ENCODE data around the gene SMAD9. TPM values are rescaled to one million over a fixed set of nuclear protein-coding genes. Genes with fewer than 3 reads are reported as not detected.

SMAD9 gene
- total RNA-seq, 1 experiment from 2014 or later = 1.1 TPM

DNA sequence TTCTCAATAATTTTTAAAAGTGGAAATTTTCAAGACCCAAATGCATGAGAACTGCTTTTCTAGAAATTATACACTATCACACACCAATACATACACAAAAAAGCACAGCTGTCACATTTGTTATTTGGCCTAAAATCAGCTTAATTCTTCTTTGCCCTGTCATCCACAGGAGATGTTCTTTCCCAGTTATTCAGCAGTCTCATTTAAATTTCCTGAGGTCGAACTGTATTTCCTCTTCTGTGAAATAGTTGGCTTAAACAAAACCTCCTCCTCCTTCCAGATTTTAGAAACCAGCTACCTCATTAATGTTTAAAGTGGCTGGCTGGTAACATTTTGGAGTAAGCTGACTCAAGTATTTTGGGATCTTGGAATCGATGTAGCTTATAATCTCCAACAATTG, 39.1 kb downstream of the SMAD9 start:
- no peak overlapping the region for H3K9ac ChIP-seq (ENCODE audit: extremely low read depth, insufficient read length, low read length)
- no peak overlapping the region for H2BK15ac ChIP-seq (ENCODE audit: low read depth, low read length)
- H2BK20ac ChIP-seq (ENCODE audit: low read depth, low read length, poor library complexity, severe bottlenecking) = no peak overlapping the region
- H3K79me2 ChIP-seq (ENCODE audit: insufficient read depth, low read length) = no peaks in the 10 kb centered on the region
- no peak overlapping the region for H4K91ac ChIP-seq (ENCODE audit: insufficient read length, low read depth, low read length)
- Mint-ChIP-seq H3K27ac (no peak overlapping the region), H3K4me1 (peaks cover 11 to 12% of the 10 kb centered on the region in 2 experiments), H3K9me3 (no peaks in the 10 kb centered on the region), H3K36me3 (ENCODE audit: insufficient read depth in 1 of 3, low read depth in 3 of 3) (no peaks in the 10 kb centered on the region), H3K4me3 (no peak overlapping the region), H3K27me3 (ENCODE audit: low read depth) (no peaks in the 10 kb centered on the region; the same call in 1 of the 2 replicates)
- H3K4me2 ChIP-seq (ENCODE audit: insufficient read depth, insufficient read length, low read length) = no peak overlapping the region
- no peak overlapping the region for H2BK12ac ChIP-seq (ENCODE audit: insufficient read length, low read depth, low read length)
- no peak overlapping the region for H3K56ac ChIP-seq (ENCODE audit: insufficient read length, low read depth, low read length)
- H2AK5ac ChIP-seq (ENCODE audit: insufficient read length, low read length) = no peak overlapping the region
- no peaks in the 10 kb centered on the region for H3K23me2 ChIP-seq (ENCODE audit: insufficient read length, low read depth, low read length, poor library complexity, severe bottlenecking)
- H3K27me3 ChIP-seq (ENCODE audit: insufficient read depth, low read length) = no peaks in the 10 kb centered on the region
- H3K9me3 ChIP-seq (ENCODE audit: control insufficient read depth, low read depth, low read length) = no peaks in the 10 kb centered on the region
- TF ChIP-seq, protein P1, sequence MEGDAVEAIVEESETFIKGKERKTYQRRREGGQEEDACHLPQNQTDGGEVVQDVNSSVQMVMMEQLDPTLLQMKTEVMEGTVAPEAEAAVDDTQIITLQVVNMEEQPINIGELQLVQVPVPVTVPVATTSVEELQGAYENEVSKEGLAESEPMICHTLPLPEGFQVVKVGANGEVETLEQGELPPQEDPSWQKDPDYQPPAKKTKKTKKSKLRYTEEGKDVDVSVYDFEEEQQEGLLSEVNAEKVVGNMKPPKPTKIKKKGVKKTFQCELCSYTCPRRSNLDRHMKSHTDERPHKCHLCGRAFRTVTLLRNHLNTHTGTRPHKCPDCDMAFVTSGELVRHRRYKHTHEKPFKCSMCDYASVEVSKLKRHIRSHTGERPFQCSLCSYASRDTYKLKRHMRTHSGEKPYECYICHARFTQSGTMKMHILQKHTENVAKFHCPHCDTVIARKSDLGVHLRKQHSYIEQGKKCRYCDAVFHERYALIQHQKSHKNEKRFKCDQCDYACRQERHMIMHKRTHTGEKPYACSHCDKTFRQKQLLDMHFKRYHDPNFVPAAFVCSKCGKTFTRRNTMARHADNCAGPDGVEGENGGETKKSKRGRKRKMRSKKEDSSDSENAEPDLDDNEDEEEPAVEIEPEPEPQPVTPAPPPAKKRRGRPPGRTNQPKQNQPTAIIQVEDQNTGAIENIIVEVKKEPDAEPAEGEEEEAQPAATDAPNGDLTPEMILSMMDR (conservative IDR thresholded peaks at IDR 0.05) = no peak
- H2BK120ac ChIP-seq (ENCODE audit: low read depth, low read length, poor library complexity, severe bottlenecking) = no peak overlapping the region
- no peak overlapping the region for H3K4ac ChIP-seq (ENCODE audit: low read depth, low read length)
- DNase-seq = no peak
- WGBS (ENCODE audit: extremely low coverage, insufficient read length, low lambda C conversion rate) = no CpG with 5 or more reads among the region's 2 CpGs
- no peak overlapping the region for H4K8ac ChIP-seq (replicated peaks; ENCODE audit: insufficient read length, low read depth, low read length)
- no peak overlapping the region for H3K14ac ChIP-seq (ENCODE audit: insufficient read depth, low read length)
- H2AFZ ChIP-seq (ENCODE audit: low read length) = no peak overlapping the region
- no peaks in the 10 kb centered on the region for H4K20me1 ChIP-seq (ENCODE audit: control insufficient read depth, insufficient read depth, insufficient read length)
- H3K23ac ChIP-seq (ENCODE audit: insufficient read length, low read depth, low read length) = no peak overlapping the region
- H3K18ac ChIP-seq (ENCODE audit: insufficient read length, low read depth, low read length) = no peak overlapping the region
- no peak overlapping the region for H3T11ph ChIP-seq (ENCODE audit: low read length)
- H3K4me1 ChIP-seq (ENCODE audit: insufficient read depth, low read length) = no peaks in the 10 kb centered on the region
- no peaks in the 10 kb centered on the region for H3K79me1 ChIP-seq (ENCODE audit: insufficient read depth, low read depth, low read length, poor library complexity, severe bottlenecking)
- no peak overlapping the region for H2BK5ac ChIP-seq (ENCODE audit: insufficient read length, low read length)
- no peak overlapping the region for H3K27ac ChIP-seq (ENCODE audit: insufficient read length, low read depth, low read length)
- no peak overlapping the region for H4K5ac ChIP-seq (ENCODE audit: insufficient read length, low read depth, low read length)
